GM12878 (cell line): ENCODE measurements around the gene ACVR1B. TPM values are rescaled to one million over a fixed set of nuclear protein-coding genes. Genes with fewer than 3 reads are reported as not detected.

Experiments
- ATAC-seq: fragments of 200-7000 bp; cut with Tn5 transposase; 3 replicates; pipeline ENCODE4 v1.9.1; 2020; ENCODE audit warnings: mild to moderate bottlenecking, moderate library complexity
- BruUV-seq: library from RNA; stranded (reverse); fragments of 400-500 nt; replicated peaks from 2 replicates; lab custom pipeline; 2021; lab: Mats Ljungman, UMichigan
- CTCF ChIA-PET: fragments of 300-600 bp; sonication (Branson Sonifier 250); formaldehyde crosslinking; extraction: SDS; loops from one replicate; lab custom pipeline; 2021; ENCODE audit warnings: inconsistent platforms; lab: Yijun Ruan, JAX
- POLR2A ChIA-PET: fragments of 350-600 bp; formaldehyde crosslinking; extraction: SDS; loops from one replicate; lab custom pipeline; 2021; ENCODE audit warnings: inconsistent platforms; lab: Charles Lee
- RAD21 ChIA-PET: fragments of 300-600 bp; sonication (Branson Sonifier 250); formaldehyde crosslinking; loops from one replicate; lab custom pipeline; 2023; ENCODE audit warnings: antibody characterized with exemption; ENCODE audit not compliant: unreplicated experiment; lab: Charles Lee
- SMC1A ChIA-PET: fragments of 300-600 bp; sonication (Branson Sonifier 250); formaldehyde crosslinking; loops from one replicate; lab custom pipeline; 2023; ENCODE audit not compliant: unreplicated experiment, uncharacterized antibody; lab: Charles Lee
- DNase-seq: peaks from one replicate; pipeline ENCODE4 v3.0.0-alpha.2; 2011; ENCODE audit warnings: low read depth, low spot score
- FAIRE-seq: peaks from 3 replicates; lab custom pipeline; 2011; peaks lifted over from hg19 to GRCh38; lab: Jason Lieb, UNC
- H2AFZ ChIP-seq: 2 replicates; pipeline ENCODE4 v1.6.0; 2011; ENCODE audit warnings: low read depth, low read length, control low read depth; ENCODE audit not compliant: control insufficient read depth
- H3K27ac ChIP-seq: 2 replicates; pipeline ENCODE4 v1.5.1; 2011; ENCODE audit warnings: control low read depth; ENCODE audit not compliant: control insufficient read depth, insufficient read depth
- H3K27me3 ChIP-seq, 2 experiments: replicated peaks in 1 of 2; 2 replicates each; pipeline versions ENCODE4 v1.6.0 to v1.6.1; 2011; ENCODE audit warnings: low read length in 1 of 2; ENCODE audit not compliant: control insufficient read depth in 2 of 2, insufficient read depth in 2 of 2
- H3K36me3 ChIP-seq, 2 experiments: 2 replicates each; pipeline ENCODE4 v1.5.1; 2011; ENCODE audit warnings: low read length in 1 of 2; ENCODE audit not compliant: control insufficient read depth in 2 of 2, insufficient read depth in 2 of 2
- H3K4me1 ChIP-seq: 2 replicates; pipeline ENCODE4 v1.6.1; 2011; ENCODE audit warnings: mild to moderate bottlenecking, low read length, moderate library complexity, mixed read lengths; ENCODE audit not compliant: control insufficient read depth, insufficient read depth
- H3K4me2 ChIP-seq: 2 replicates; pipeline ENCODE4 v1.6.0; 2011; ENCODE audit warnings: control low read depth; ENCODE audit not compliant: control insufficient read depth, insufficient read depth
- H3K4me3 ChIP-seq: fragments of 200-600 bp; sonication (generic); 2 replicates; pipeline ENCODE4 v1.5.1; 2016
- H3K79me2 ChIP-seq: 2 replicates; pipeline ENCODE4 v1.6.0; 2011; ENCODE audit warnings: low read length; ENCODE audit not compliant: control insufficient read depth, insufficient read depth
- H3K9ac ChIP-seq: 2 replicates; pipeline ENCODE4 v1.8.0; 2011; ENCODE audit warnings: low read length, control low read depth, mixed read lengths; ENCODE audit not compliant: control insufficient read depth, insufficient read depth
- H3K9me3 ChIP-seq: replicated peaks from 3 replicates; pipeline ENCODE4 v1.5.1; 2011; ENCODE audit warnings: mild to moderate bottlenecking, low read length; ENCODE audit not compliant: control insufficient read depth, insufficient read depth
- H4K20me1 ChIP-seq: 2 replicates; pipeline ENCODE4 v1.6.0; 2011; ENCODE audit not compliant: control insufficient read depth, insufficient read depth
- ASH2L ChIP-seq: fragments of 300-600, 200-600 bp; sonication (generic); IDR thresholded peaks from 2 replicates; pipeline ENCODE4 v1.6.1; 2017; ENCODE audit warnings: low read depth, mild to moderate bottlenecking, borderline replicate concordance
- ATF3 ChIP-seq: IDR thresholded peaks from 2 replicates; pipeline ENCODE4 v1.6.1; 2011; ENCODE audit warnings: low read depth, mild to moderate bottlenecking, low read length, moderate library complexity, borderline replicate concordance; ENCODE audit errors: extremely low read depth
- DPF2 ChIP-seq: fragments of 450-650 bp; IDR thresholded peaks from 2 replicates; pipeline ENCODE4 v1.6.1; 2017; ENCODE audit warnings: mild to moderate bottlenecking
- E2F8 ChIP-seq: fragments of 450-650 bp; IDR thresholded peaks from 2 replicates; pipeline ENCODE4 v1.6.1; 2018; ENCODE audit warnings: mild to moderate bottlenecking, low read depth, moderate library complexity; ENCODE audit not compliant: partially characterized antibody
- KDM1A ChIP-seq: fragments of 200-600 bp; sonication (generic); IDR thresholded peaks from 2 replicates; pipeline ENCODE4 v1.6.1; 2016; ENCODE audit warnings: borderline replicate concordance
- KLF5 ChIP-seq: fragments of 450-650 bp; IDR thresholded peaks from 2 replicates; pipeline ENCODE4 v1.6.1; 2014; ENCODE audit warnings: mild to moderate bottlenecking; ENCODE audit not compliant: partially characterized antibody
- MAX ChIP-seq: IDR thresholded peaks from 2 replicates; pipeline ENCODE4 v1.6.1; 2012; ENCODE audit warnings: low read depth, low read length, improper control_type of control experiment
- NR2C2 ChIP-seq: IDR thresholded peaks from 2 replicates; pipeline ENCODE4 v1.6.1; 2011; ENCODE audit warnings: borderline replicate concordance, low read depth; ENCODE audit not compliant: control insufficient read depth, insufficient read length
- PML ChIP-seq: IDR thresholded peaks from 2 replicates; pipeline ENCODE4 v1.6.1; 2012; ENCODE audit warnings: low read length, inconsistent platforms
- STAT1 ChIP-seq: fragments of 450-650 bp; conservative IDR thresholded peaks from 2 replicates; pipeline ENCODE4 v1.6.1; 2014; ENCODE audit warnings: antibody characterized with exemption, mild to moderate bottlenecking
- ZNF592 ChIP-seq: fragments of 450-650 bp; IDR thresholded peaks from 2 replicates; pipeline ENCODE4 v1.6.1; 2017; ENCODE audit warnings: mild to moderate bottlenecking, moderate library complexity
- WGBS: methylation state at CpG from one replicate; pipeline ENCODE4 v1.1.6; 2016; ENCODE audit warnings: low lambda C conversion rate; ENCODE audit not compliant: insufficient replicate concordance, insufficient coverage; ENCODE audit errors: missing lambda C conversion rate; 5-methylcytosine and 5-hydroxymethylcytosine counted together
- in situ Hi-C: fragments of 300-500 bp; cut with MboI; formaldehyde crosslinking; loops from 9 replicates; pipeline ENCODE4 v1.14.3; 2018; ENCODE audit warnings: mixed read lengths
- intact Hi-C: fragments of 100-400 bp; cut with micrococcal nuclease; formaldehyde crosslinking; loops from one replicate; pipeline ENCODE4 v1.14.2; 2022; ENCODE audit not compliant: unreplicated experiment
- polyA plus RNA-seq, 11 experiments: library from polyadenylated mRNA; depleted of rRNA in 4 of 11; unstranded in 6 of 11; stranded (reverse) in 5 of 11; fragments of >200 nt; fragmentation: Nextera tagmentation in 4 of 11; fragmentation: Illumina TruSeq in 1 of 11; extraction: Ambion mirVana in 4 of 11; extraction: Trizol in 1 of 11; gene quantifications; 1 replicate in 1 of 11; 2 replicates in 10 of 11; pipeline versions ENCODE4 v1.2.1 to v1.2.3, GENCODE V29; 2011 to 2016; ENCODE audit warnings: inconsistent platforms in 2 of 11, missing spikeins in 2 of 11, low read depth in 1 of 11
- total RNA-seq, 4 experiments: library from RNA; depleted of rRNA in 3 of 4; stranded (reverse); fragments of >200 nt in 3 of 4; fragmentation: Illumina TruSeq in 1 of 4; extraction: Trizol in 1 of 4; gene quantifications; 2 replicates each; pipeline versions ENCODE4 v1.2.1 to v1.2.3, GENCODE V29; 2013 to 2021

ACVR1B gene
- total and polyA plus RNA-seq, 10 of the 15 experiments (the other 5 are each of a cell fraction or from before 2014, with no cell fraction given) = 0.02 to 0.69 (median 0.16) TPM; not detected in 2

- TF ChIP-seq E2F8 (no peak), NR2C2 (no peak), KLF5 (no peak), MAX (no peak)
Observed at GRCh38 chr12:52007982-52008510, 56.5 kb downstream of the ACVR1B start (continued).

GRCh38 chr12:52009081-52009751 lies 57.7 kb downstream of the ACVR1B start:
- CTCF ChIA-PET = interaction anchor here (1.5 to 11.3 kb wide), 2 partner anchors 13 to 22 kb away, joined by 3 to 412 read pairs; no protein-coding TSS in a partner anchor
- ATAC-seq (no peak), FAIRE-seq (no peak), DNase-seq (no peak)
- H3K4me3 ChIP-seq = no peak overlapping the region
- H3K4me1 ChIP-seq = peaks cover 11% of the 10 kb centered on the region
- no peak overlapping the region for H3K4me2 ChIP-seq
- POLR2A ChIA-PET = interaction anchor here (0.6 to 1.9 kb wide), 3 partner anchors 11 to 73 kb away, joined by 3 to 4 read pairs (median 3); no protein-coding TSS in a partner anchor
- no peaks in the 10 kb centered on the region for H4K20me1 ChIP-seq
- H3K27ac ChIP-seq = no peak overlapping the region
- in situ Hi-C loops = no loop called here
- H3K9me3 ChIP-seq = no peaks in the 10 kb centered on the region
- RAD21 ChIA-PET = interaction anchor here (0.6 to 2.1 kb wide), 4 partner anchors 13 to 274 kb away, joined by 3 to 10 read pairs (median 4); no protein-coding TSS in a partner anchor
- SMC1A ChIA-PET = interaction anchor here (0.9 to 1.0 kb wide), 2 partner anchors 16 kb away, joined by 3 read pairs; no protein-coding TSS in a partner anchor
- no peak overlapping the region for H3K9ac ChIP-seq
- no peaks in the 10 kb centered on the region for H3K79me2 ChIP-seq
- WGBS = 33% methylated on average over 10 of the region's 10 CpGs
- intact Hi-C loops = no loop called here
- BruUV-seq = no TSS peak
- no peaks in the 10 kb centered on the region for H3K36me3 ChIP-seq
- H2AFZ ChIP-seq = no peak overlapping the region
- peaks cover 9 to 21% of the 10 kb centered on the region in 2 experiments; a peak in 3 of 4 replicates for H3K27me3 ChIP-seq
- TF ChIP-seq STAT1 (no peak), PML (no peak), DPF2 (no peak), ATF3 (no peak), KDM1A (no peak), ASH2L (no peak), ZNF592 (no peak)
